NCI-H748 (cell line): Measurements from ENCODE around the gene CNTN1.

Experiments used
- DNase-seq: peaks from one replicate; lab custom pipeline; 2025; ENCODE audit not compliant: unreplicated experiment; lab: John Stamatoyannopoulos, UW

CNTN1 gene

DNA sequence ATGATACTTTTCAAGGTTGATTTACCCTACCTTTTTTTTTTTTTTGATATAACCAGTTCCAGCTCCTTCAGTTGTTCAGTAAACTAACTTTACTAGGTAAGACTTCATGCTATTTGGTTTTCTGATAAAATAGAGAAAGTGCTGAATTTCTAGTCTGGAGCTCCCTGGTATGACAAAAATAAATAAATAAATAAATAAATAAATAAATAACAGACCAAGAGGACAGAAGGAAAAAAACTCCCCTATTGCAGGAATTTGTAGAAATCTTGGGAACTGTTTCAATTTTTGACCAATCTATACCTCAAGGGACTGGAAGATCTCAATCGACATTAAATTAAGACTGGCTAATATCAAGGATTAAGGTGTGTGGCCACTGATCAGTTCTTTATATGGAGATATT, 265.2 kb downstream of the CNTN1 start:
- no peak for DNase-seq

DNA sequence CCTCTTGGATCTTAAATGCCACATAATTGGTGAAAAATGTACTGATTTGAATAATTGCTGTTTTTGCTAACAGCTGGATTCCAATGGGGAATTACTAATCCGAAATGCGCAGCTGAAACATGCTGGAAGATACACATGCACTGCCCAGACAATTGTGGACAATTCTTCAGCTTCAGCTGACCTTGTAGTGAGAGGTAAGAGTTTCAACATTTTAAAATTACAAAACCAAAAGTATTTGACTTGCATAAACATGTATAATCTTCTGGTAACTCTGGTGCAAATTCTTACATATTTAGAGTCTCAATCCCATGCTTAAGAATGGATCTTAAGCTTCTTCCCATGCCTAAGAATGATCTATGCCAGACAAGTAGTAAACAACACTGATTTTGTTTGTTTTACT, 266.8 kb downstream of the CNTN1 start:
- no peak for DNase-seq

DNA sequence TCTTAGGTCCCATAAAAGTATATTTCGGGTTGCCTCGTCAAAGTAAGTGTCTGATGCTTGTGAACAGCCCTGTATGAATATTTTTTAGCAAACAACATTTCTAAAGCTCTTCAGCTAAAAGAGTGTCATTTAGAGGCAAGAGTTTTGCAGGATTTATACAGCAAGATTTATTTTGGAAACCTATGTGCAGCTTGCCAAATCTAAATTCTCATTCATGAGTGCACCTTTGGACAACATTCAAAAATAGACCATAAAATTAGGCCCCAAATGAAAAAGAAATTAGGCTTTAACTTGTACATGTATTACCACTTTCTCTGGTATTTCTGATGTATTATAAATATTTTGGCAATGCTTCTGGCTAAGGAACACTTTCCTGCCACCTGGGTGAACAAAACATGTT, 271.5 kb downstream of the CNTN1 start:
- no peak for DNase-seq

DNA sequence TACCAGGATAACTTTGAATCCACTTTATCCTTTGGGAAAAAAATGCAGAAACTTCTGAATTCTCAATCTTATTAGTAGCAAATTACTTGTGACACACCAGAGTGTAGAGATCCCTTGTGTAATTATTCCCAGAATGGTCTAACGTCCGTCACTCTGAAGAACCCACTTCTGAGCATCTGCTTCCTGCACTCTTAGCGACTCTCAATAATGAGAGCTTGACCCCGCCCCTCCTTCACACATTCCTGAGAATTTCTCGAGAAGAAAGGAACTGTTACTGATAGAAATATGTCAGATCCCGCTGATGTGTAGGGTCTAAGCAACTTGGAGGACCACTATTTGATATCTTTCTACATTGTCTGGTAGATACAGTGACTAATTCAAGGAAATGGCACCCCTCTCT, 277.6 kb downstream of the CNTN1 start:
- DNase-seq = peak; percentile 34

DNA sequence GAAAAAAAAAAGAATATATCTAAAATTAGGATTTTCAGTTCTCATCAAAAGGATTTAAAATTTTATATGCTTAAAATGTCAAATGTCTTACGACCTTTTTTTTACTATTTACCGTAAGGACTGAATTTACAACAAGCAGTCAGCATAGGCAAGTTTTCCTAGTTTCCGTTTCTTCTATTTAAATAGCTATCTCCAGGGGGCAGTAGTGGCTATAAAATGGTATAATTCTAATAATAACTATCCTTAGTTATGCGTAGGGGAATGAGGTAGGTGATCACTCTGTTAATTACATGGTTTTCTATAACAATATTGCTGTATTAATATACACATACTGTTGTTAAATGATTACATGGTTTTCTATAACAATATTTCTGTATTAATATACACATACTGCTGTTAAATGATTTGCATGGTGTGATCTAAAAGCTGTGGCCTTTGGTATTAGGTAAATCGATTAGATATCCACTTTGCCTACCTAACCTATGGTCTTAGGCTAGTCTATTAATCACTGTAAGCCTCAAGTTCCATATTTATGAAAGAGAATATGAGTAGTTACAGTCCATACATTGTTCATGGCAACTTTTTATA, 278.2 kb downstream of the CNTN1 start:
- peak; percentile 55 for DNase-seq

DNA sequence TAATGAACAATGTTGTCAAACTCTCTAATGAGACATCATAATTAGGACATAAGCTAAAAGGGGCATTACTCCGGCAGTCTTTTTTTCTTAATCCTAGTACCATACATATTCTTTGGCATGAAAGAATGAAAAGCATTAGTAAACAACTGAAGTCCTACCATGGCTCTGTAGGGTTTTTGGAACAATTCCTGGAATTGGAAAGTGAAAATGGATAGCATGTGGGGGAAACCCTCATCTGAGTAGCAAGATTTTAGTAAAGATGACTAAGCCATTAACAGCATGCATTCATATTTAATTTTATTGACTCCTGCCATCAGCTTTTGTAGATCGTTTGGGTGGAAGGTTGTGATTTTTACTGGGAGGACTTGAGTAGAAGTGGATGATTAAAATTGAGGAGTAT, 279.7 kb downstream of the CNTN1 start:
- no peak for DNase-seq

DNA sequence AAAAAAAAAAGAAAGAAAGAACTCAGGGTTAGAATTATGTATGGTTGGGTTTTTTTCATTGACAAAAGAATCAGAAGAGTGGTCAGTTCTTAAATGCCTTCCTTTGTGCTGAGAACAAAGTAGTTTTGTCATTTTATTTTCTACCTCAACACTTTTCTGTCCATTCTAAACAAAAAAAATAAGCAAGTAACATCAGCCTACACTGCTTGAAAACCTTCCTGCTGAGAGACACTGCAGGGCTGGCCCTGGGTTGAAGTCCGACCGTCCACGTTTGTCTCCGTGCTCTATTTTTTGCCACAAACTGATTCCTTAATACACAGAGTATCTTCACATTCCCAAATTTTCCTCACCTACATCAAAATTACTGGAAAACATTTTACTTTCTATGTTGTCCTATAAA, 284.3 kb downstream of the CNTN1 start:
- no peak for DNase-seq

DNA sequence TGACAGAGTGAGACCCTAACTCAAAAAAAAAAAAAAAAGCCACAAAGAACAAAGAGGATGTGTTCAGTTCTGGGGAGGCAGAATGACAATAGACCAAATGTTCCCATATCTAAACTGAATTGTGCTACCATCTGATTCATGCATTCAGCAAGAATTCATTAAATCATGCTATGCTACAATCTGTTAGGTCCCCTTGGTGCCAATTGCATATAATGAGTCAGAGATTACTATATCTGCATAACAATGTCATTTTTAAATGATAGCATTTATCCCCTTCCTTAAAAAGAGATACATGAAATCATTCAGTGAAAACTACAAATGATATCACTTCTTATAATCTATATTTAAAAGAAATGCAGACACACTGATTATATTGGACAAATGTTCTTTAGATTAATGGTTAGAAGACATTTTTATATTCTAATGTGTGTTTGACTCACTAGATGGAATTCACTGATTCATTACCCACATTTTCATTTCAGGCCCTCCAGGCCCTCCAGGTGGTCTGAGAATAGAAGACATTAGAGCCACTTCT, 288.3 kb downstream of the CNTN1 start:
- DNase-seq = no peak

DNA sequence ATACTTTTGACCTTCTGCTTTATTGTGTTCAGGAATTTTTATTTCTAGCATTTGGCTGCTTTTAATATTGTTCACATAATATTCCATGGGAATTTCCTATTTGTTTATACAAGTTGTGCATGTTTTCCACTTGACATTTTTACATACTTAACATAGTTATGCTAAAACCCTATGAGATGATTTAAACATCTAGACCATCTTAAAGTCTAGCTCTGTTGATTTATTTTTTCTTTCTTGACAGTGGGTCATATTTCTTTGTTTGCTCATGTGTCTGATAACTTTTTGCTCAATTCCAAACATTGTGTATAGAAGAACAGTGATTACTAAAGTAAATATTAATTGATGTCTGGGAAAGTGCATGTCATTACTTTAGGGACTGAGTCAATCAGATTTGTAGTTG, 293.8 kb downstream of the CNTN1 start:
- no peak for DNase-seq

DNA sequence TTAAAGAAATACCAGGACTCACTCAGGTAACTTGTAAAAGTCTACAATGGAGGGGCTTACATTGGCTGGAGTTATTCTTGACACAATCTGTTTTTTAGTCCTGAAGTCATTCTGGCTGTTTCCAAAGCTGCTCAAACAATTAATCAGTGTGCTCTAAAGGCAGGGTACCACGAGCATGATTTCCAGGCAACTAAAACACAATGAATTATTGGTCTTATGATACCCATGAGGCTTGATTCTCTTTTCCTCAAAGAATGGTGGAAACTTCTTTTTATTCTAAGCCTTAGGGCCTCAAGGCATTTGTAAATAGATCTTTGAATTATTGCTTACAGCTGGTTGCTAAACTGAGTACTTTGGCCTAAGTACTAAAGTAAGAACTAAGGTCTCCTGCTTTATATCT, 296.1 kb downstream of the CNTN1 start:
- DNase-seq = no peak

DNA sequence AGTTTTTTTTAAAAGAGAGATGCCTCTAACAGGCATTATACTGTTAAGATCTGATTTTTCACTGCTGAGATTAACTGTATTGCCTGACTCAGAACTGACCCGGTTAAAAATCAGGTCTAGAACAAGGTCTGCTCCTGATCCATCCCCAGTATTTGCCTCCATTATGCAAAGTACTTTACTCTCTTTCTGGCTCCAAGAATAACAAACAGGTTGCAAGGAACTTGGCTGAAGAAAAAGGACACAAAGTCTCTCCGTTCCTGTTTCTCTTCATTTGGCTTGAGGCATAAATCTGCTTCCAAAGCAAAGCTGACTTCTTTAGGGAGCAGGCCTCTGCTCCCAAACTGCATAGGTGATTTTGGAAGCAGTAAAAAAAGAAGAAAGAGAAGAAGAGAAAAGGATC, 296.6 kb downstream of the CNTN1 start:
- DNase-seq = no peak

DNA sequence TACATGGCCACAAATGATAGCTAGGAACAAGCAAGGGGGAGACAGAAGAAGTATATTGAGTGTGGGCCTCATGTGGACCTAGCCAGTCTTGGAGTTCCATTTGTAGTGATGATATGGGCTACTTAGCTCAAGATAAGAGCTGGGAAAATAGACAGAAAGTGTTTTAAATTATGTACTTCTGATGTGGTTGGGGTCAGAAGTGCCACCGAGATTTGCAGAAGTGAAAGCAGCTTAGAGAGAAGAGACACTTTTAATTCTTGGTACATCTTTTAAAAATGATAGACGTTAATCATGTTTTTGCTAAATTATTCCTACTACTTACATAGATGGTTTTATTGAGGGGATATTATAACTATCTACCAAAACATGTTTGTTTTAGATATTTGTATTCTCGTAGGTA, 297.5 kb downstream of the CNTN1 start:
- DNase-seq = no peak

DNA sequence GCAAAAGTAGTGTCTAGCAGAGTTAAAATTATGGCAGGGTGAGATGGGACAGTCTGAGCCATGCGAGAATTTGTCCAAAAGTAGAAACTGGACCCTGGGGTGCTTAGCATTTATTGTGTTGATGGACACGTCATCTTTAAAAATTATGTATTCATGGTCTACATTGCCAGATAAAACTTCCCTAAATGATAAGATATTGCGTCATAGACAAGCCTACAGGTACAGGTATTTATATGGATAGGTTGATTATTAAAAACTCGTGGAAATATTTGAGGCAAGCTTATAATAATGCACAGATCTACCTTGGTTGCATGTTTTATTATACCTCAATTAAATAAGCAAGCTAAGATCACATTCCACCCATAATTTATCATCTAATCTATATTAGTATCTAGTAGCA, 299.9 kb downstream of the CNTN1 start:
- DNase-seq = no peak

DNA sequence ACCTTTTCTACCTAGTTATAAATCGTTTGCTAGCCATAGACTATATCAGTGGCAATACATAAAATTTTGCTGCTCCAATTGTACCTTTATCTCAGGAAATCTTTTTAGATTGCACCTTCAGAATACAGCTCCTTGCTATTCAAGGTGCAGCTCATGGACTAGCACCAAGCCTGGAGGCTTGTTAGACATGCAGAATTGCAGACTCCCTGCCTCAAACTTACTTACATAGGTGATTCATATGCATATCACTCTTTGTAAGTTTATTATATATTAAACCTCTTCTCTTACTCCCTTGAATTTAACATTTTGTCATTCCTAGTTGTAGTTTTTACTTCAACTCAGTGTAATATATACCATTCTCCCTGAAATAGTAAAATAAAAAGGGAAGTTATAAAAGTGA, 300.4 kb downstream of the CNTN1 start:
- no peak for DNase-seq

DNA sequence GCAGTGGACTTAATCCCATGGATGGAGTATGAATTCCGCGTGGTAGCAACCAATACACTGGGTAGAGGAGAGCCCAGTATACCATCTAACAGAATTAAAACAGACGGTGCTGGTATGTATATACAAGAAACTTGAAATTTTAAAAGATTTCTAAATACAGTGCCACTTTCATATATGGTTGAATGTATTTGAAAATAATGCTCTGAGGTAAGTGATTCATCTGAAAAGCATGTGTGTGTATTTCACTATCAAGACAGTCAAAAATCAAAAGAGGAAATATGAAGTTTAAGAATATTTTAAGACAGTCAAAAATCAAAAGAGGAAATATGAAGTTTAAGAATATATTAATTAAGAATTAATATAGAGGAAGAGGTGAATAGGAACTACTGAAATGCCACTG, 300.9 kb downstream of the CNTN1 start:
- no peak for DNase-seq

DNA sequence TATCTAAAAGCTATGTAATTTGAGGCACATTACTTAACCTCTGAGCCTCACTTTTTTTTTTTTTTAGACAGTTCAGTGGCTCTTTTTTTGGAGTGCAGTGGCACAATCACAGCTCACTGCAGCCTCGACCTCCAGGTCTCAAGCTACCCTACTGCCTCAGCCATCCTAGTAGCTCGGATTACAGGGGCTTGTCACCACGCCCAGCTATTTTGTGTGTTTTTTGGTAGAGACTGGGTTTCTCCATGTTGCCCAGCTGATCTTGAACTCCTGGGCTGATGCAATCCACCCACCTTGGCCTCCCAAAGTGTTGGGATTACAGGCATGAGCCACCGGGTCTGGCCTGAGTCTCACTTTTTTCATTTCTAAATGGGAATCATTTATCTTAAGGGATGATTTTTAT, 303.9 kb downstream of the CNTN1 start:
- no peak for DNase-seq

DNA sequence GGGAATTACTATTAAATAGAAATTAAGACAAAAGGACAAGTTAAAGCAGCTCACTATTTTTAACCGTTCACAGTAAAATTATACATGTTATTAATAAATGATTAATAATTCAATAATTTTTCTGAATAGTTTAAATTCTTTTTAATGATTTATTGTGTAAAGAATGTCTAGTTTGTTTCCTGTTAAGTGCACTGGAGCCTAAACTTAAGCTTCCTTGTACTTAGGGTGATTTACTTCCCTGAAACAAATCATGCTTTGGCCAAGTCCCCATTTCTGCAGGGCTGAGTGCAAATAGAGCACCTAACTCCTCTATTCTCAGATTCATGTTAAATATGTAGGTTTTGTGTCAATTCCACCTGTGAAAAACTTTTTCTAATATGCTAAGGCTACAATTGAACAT, 307.0 kb downstream of the CNTN1 start:
- DNase-seq = no peak

DNA sequence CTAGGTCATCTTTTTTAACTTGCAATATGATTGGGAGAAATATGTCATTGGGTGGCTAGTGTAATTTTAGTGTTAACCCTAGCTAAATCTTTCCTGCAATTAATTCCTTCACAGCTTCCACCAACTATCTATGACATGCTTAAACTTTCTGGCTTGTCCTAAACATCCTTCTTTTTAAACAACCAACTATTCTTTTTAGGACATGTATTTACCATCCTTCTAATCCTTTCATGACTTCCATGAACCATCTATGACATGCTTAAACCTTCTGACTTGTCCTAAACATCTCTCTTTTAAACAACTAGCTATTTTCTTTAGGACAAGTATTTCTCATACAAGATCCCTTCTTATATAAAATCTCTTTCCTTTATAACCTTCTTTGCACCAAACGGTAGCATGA, 316.2 kb downstream of the CNTN1 start:
- DNase-seq = no peak

DNA sequence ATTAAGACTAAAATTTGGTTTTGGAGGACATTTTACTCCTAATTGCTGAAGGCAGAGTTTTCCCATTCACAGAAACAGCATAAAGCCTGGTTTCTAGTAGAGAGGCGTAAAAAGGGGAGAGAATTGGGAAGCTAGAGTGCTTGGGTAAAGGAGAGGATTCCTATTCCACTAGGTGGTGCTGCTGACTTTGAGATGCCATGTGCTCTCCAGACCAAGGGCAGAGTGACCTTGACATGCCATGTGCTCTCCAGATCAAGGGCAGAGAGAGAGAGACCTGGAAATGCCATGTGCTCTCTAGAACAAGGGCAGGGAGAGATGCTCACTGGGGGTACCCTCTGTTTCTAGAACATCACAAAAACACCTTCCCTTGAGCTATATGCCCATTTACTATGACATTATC, 319.7 kb downstream of the CNTN1 start:
- DNase-seq = no peak

DNA sequence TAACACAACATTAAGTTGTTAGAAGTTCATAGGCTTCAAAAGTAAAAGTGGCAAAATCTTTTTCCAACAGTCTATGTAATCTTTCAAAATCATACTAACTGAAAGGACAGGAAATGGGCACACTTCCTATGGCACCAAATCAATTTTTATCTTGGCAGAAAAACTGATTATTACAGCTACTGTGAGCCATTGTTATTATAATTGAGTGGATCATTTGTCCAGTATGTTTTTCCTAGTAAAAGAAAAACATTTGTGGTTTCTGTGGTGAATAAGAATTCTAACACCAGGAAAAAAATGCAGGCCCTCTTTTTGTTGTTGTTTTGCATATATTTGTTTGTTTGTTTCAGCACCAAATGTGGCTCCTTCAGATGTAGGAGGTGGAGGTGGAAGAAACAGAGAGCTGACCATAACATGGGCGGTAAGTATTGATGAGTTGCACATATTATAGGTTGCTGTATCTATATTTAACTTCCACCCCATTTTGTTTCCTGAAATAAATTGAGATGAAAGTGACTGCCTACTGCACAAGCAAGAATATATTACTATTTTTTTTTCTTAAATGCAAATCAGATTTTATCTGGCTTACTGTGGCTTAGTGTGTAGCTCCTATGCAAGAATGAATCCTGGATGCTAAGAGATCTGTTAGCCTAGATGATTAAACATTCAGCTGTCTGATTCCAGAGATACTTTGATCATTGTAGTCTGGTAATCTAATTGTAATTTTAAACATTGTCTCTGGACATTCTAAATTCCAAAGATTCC, 321.8 kb downstream of the CNTN1 start:
- DNase-seq = no peak

DNA sequence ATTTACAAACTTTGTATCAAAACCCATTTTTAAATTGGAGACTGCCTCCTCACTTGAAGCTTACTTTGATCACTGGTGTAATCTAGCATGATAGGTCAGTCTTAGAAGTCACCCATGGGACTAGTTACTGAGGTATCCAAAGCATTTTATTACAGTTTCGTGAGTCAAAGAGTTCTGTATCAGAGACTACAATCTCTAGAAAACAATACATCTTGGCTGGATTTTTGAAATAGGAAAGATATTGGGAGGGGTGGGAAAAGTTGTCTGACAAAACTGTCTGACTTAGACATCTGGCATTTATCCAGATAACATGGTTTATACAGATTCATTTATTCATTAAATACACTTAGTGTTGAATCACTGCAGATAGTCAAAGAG, 322.4 kb downstream of the CNTN1 start:
- no peak for DNase-seq

DNA sequence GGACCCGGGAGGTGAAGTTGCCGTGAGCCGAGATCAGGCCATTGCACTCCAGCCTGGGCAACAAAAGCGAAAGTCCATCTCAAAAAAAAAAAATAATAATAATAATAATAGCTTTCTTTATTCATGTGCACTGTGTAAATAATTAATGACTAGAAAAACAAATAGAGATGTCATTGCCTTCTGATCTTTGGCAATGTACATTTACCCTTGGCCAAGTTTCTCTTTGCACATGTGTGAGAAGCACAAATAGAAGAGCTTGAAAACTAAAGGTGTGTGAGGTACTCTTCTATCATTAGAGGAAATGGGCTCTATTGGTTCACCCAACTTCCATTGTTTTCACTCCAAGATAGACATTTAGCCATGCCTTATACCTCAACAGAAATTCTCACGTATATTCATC, 325.8 kb downstream of the CNTN1 start:
- DNase-seq = no peak

DNA sequence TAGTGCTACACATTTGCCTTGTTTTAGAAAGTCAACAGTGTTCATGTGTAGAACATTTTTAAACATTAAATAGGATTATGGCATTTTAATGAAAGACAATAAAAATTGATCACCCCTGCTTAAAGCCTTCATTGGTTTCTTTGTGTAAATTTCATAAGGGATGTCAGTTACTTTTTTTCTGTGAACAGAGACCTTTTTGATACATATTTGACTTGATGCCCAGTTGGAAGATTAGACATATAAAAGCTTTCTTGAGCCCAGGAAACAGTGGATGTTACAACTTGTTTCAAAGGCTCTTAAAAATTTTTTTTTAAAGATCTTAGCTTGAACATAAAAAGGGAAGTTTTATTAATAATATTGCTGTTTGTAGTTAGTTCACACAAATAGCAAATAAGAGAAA, 327.2 kb downstream of the CNTN1 start:
- no peak for DNase-seq
